ENCODE data around the gene AEN.

The AEN gene

GRCh38 chr15:88678755-88679154 is 57.6 kb downstream of the AEN start:
- Mint-ChIP-seq H3K4me1 (no peaks in the 10 kb centered on the region), H3K27ac (no peak overlapping the region), H3K4me3 (no peak overlapping the region), H3K36me3 (ENCODE audit: low read depth) (no peaks in the 10 kb centered on the region), H3K9me3 (no peaks in the 10 kb centered on the region), H3K27me3 (ENCODE audit: low read depth, poor library complexity) (peaks cover 23% of the 10 kb centered on the region)
- no peak for DNase-seq
- no peak for TF ChIP-seq CTCF (IDR thresholded peaks at IDR 0.05)

- Mint-ChIP-seq H3K9me3 (no peaks in the 10 kb centered on the region), H3K27me3 (ENCODE audit: low read depth, poor library complexity) (peaks cover 18% of the 10 kb centered on the region), H3K27ac (no peak overlapping the region), H3K36me3 (ENCODE audit: low read depth) (no peaks in the 10 kb centered on the region), H3K4me3 (no peak overlapping the region), H3K4me1 (no peaks in the 10 kb centered on the region)
- no peak for DNase-seq
- no peak for TF ChIP-seq CTCF (IDR thresholded peaks at IDR 0.05)
These were observed 59.3 kb downstream of the AEN start for GRCh38 chr15:88680241-88681001.

GRCh38 chr15:88681610-88682221 is 60.6 kb downstream of the AEN start:
- H3K36me3 Mint-ChIP-seq (ENCODE audit: low read depth), result no peaks in the 10 kb centered on the region
- H3K4me1 Mint-ChIP-seq, result no peaks in the 10 kb centered on the region
- H3K4me3 Mint-ChIP-seq, result no peak overlapping the region
- no peak for DNase-seq
- H3K9me3 Mint-ChIP-seq, result no peaks in the 10 kb centered on the region
- H3K27me3 Mint-ChIP-seq (ENCODE audit: low read depth, poor library complexity), result peaks cover 24% of the 10 kb centered on the region
- no peak overlapping the region for H3K27ac Mint-ChIP-seq
- no peak for TF ChIP-seq CTCF (IDR thresholded peaks at IDR 0.05)
